NCI-H2081 treated with DMSO at 0.1 percent for 48 hours (cell line): ENCODE measurements around the gene THUMPD3.

Experiments
- DNase-seq: peaks from one replicate; lab custom pipeline; 2025; lab: John Stamatoyannopoulos, UW

THUMPD3 gene

DNA sequence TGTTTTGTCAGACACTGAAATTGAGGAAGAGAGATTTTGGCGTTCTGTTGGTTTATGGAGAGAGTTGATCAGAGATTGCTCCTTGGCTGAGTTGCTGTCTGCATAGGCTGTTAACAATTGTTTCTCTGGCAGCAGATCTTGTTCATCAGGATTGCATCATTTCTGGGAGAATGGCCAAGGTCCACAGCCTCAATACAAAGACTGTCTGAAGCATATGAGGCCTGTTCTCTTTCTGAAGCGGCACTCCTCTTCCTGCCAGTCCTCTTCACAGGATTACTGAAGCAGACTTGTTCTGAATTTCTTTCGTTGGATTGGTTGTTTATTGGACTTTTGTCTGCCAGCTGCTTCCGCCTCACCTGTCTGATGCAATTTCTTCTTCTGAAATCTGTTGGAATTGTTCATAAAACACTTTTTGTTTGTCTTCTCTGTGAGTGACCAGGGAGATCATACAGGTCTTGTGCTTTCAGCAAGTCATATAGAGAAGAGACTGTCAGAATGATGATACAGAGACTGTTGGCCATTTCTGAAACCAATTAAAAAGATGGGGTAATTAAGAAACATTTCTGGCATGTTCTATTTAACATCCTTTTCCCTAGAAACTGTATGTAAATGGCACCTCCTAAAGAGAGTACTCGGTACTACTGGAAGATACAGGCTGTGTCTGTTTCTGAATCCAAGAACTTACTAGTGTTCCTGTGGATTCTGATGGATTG, 60.0 kb downstream of the THUMPD3 start:
- peak; percentile 75 for DNase-seq

DNA sequence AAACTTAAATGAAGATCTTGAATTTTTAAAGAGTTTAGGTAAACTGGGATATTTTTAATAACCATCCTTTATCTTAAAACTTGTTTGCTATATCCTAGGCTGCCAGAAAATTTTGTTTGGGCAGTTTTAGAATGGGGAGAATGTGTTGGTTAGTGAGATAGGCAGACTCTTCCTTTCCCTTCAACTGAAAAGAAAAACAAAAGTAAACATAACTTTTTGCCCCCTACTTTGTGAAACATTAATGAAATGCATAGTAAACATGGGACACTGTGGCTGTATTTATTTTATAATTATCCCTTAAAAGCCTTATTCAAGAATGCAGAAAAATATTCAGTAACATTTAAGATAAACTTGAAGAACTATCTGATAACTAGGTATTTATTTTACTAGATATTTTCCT, 65.6 kb downstream of the THUMPD3 start:
- DNase-seq = no peak

DNA sequence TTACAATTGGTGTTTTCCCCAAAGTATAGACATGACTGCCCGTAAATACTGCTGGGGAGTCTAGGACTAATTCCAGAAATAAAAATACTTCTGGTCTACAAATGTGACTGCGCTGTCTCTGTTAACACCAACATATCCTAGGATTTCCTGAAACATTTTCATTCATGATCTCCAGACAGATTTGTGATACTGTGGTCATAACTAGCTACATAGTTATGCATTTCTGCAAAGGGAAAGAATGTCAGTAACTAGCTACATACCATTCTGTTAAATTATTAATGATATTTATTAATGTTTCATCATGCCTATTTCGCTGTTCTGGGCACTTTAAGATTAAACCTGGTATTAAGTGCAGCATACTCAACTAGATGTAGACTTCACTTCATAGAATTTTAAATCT, 67.9 kb downstream of the THUMPD3 start:
- no peak for DNase-seq

DNA sequence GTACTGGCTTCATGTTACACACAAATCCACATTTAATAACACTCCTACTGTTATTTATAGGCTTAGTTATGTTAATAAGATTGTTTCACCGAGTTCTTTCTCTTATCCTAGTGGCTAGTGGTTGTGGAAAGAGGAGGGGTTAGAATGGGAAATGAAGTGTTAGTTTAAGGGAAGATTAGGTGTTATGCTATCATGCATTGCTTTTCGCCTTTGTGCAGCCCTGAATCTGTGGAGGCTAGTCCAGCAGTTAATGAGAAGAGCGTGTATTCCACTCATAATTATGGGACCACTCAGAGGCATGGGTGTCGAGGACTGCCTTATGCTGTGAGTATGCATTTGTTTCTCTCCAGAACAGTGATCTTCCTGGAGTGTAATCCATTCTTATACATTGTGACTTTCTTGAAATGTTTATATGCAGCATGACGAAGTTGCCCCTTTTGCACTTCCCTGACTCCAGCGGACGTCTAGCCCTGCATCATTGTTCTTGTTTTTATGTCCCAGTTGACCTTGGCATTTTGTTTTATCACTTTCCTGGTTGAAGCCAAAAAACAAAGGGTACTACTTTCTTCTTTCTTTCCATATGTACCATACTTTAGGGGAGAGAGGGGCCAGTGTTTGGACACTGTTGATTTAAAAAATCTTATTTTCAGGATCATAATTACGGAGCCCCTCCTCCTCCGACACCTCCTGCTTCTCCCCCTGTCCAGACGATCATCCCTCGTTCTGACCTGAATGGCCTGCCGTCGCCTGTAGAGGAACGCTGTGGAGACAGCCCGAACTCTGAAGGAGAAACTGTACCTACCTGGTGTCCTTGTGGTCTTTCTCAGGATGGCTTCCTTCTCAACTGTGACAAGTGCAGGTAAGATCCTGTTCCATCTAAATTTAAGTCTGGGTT, 71.0 kb downstream of the THUMPD3 start:
- DNase-seq = no peak

DNA sequence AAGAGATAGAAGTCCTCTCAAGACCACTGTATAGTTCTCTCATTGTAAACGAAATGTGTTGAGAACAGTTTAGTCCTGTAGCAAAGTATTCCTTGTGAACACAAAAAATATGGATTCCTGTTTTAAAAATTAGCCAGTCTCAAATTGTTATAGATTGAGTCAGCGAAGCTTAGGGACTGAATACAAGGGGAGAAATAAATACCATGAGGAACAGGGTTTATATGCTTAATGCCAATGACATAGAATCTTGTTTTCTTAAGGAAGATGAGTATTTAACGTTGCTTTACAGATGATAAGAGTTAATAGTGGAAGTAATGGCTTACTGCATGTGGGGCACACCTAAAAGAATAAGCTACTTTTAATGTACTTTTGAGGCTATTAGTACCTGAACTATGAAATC, 72.5 kb downstream of the THUMPD3 start:
- no peak for DNase-seq
